LNCAP (cell line): ENCODE measurements around the gene ZNF710.

ENCODE experiments used
- TF ChIP-seq, protein P1 (sequence below): fragments of 450-650 bp; IDR thresholded peaks from 2 replicates; pipeline ENCODE4 v1.5.1; 2017; ENCODE audit warnings: mild to moderate bottlenecking

The ZNF710 gene

GRCh38 chr15:90033006-90033405 lies 31.9 kb downstream of the ZNF710 start:
- TF ChIP-seq, protein P1, sequence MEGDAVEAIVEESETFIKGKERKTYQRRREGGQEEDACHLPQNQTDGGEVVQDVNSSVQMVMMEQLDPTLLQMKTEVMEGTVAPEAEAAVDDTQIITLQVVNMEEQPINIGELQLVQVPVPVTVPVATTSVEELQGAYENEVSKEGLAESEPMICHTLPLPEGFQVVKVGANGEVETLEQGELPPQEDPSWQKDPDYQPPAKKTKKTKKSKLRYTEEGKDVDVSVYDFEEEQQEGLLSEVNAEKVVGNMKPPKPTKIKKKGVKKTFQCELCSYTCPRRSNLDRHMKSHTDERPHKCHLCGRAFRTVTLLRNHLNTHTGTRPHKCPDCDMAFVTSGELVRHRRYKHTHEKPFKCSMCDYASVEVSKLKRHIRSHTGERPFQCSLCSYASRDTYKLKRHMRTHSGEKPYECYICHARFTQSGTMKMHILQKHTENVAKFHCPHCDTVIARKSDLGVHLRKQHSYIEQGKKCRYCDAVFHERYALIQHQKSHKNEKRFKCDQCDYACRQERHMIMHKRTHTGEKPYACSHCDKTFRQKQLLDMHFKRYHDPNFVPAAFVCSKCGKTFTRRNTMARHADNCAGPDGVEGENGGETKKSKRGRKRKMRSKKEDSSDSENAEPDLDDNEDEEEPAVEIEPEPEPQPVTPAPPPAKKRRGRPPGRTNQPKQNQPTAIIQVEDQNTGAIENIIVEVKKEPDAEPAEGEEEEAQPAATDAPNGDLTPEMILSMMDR, result no peak

- TF ChIP-seq, protein P1, result no peak
Measured at GRCh38 chr15:90033448-90033847, 32.3 kb downstream of the ZNF710 start.

GRCh38 chr15:90035095-90035839 lies 34.1 kb downstream of the ZNF710 start:
- TF ChIP-seq, protein P1, result no peak

DNA sequence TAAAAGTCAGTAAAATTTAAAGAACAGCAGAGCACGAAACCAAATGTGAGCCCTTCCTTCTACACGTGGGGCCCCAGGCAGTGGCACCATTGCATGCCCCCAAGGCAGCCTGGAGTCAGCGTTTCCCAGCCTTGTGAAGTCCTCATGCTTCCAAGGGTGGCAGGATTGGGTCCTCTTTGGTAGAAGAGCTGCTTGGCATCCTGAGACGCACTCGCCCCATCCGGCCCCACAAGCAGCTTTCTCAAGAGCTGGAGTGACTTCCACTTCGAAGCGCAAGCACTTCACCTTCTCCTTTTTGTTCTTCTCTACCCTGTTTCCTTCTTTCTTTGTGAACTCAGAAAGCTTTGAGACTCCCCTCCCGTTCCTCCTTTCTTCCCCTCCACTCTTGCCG lies 34.7 kb downstream of the ZNF710 start:
- TF ChIP-seq, protein P1, result no peak

DNA sequence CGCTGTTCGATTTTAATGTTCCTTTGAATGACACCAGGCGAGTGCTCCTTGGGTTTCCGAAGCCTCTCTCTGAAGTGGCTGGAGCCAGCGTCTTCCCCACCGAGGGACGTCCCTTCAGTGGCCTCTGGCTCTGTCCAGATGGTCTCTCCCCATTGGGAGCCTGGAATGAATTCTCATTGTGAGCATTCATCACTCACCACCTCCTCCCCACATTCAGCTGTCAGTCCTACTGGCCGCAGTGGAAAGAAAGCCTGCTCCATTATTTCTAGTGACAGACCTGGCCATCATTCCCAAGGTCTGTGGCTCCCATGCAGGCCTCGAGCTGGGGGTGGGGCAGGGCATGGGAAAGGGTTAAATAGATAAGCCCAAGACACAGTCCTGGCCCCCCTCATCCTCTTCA lies 35.2 kb downstream of the ZNF710 start:
- TF ChIP-seq, protein P1, result no peak

- TF ChIP-seq, protein P1, result no peak
Measured at GRCh38 chr15:90036806-90037510, 35.8 kb downstream of the ZNF710 start.

DNA sequence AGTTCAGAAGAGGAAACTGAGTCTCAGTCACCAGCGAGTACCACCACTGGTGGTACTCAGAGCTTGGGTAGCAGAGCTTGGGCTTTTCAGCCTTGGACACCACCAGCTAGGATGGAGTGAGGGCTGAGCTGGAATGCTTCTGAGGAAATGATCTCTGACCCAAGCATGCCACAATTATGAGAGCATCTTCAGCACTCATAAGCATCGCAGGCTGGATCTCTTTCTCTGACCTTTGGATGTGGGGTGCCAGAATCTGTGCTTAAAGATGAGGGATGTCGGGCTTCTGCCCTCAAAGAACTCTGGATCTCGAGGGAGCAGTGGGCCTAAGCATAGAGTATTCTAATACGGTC lies 36.4 kb downstream of the ZNF710 start:
- TF ChIP-seq, protein P1, result no peak
